ENCODE data around the gene CAPN5.

- TF ChIP-seq GABPB1 (CRISPR knock-in tag; IDR thresholded peaks at IDR 0.05) (no peak), CTCF (IDR thresholded peaks at IDR 0.05) (no peak), CREB1 (CRISPR knock-in tag; IDR thresholded peaks at IDR 0.05) (no peak), OVOL2 (CRISPR knock-in tag; IDR thresholded peaks at IDR 0.05; ENCODE audit: borderline replicate concordance) (no peak), AFF4 (CRISPR knock-in tag; IDR thresholded peaks at IDR 0.05; ENCODE audit: borderline replicate concordance) (no peak), USF2 (CRISPR knock-in tag; IDR thresholded peaks at IDR 0.05) (no peak), STAT6 (CRISPR knock-in tag; conservative IDR thresholded peaks at IDR 0.05; ENCODE audit: low read depth) (no peak)
Measured at GRCh38 chr11:77155082-77155475, 88.3 kb downstream of the CAPN5 start.
